ENCODE data around the gene SCN2B. TPM values are rescaled to one million over a fixed set of nuclear protein-coding genes. Genes with fewer than 3 reads are reported as not detected.

Gene SCN2B
- total and polyA plus RNA-seq, 2 of the 13 experiments (the other 11 are each of a cell fraction or from before 2014, with no cell fraction given): 0.01 to 0.02 TPM

DNA sequence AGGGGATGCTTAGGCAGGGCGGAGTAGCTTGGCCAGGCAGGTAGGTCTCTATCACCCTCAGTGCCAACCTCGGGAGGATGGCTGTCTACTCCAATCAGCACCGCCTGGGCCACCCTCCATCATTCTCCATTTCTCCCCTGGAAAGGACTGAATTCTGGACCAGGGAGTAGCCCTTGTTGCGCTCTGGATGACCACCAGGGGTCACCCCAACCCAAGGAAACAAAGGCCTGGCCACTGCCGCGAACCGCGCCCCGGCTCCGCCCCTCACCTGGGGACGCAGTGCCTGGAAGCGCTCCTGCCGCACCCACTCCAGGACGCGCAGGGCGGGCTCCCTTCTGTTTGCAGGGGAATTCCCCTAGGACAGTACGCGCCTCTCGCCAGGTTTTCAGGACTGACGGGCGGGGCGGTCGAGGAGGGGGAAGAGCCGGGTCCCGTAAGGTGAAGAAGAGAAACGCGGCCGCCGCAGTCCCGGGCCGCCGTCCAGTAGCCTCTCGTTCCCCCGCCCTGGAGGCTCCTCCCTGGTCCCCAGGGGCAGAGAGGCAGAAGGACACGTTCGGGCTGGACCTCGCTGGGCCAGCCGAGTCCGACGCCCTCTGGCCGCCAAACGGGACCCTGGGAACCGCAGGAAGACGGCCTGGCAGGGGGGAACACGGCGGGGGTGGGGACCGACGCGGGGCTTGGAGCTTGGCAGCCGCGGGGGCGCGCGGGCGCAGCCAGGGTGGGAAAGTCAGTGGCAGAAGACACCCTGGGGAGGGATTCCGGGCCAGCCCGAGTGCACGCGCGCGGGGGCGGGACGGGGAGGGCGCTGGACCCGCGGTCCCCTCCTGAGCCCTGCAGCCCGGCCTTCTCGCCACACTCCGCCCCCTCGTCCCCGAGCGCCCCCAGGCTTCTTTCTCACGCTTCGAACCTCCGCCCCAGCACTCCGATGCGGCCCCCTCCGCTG is 30.9 kb downstream of the SCN2B start (continued):
- TF ChIP-seq, protein P1, sequence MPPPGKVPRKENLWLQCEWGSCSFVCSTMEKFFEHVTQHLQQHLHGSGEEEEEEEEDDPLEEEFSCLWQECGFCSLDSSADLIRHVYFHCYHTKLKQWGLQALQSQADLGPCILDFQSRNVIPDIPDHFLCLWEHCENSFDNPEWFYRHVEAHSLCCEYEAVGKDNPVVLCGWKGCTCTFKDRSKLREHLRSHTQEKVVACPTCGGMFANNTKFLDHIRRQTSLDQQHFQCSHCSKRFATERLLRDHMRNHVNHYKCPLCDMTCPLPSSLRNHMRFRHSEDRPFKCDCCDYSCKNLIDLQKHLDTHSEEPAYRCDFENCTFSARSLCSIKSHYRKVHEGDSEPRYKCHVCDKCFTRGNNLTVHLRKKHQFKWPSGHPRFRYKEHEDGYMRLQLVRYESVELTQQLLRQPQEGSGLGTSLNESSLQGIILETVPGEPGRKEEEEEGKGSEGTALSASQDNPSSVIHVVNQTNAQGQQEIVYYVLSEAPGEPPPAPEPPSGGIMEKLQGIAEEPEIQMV (CRISPR knock-in tag; IDR thresholded peaks at IDR 0.05; ENCODE audit: low read depth): peak; percentile 77
- TF ChIP-seq, protein P2, sequence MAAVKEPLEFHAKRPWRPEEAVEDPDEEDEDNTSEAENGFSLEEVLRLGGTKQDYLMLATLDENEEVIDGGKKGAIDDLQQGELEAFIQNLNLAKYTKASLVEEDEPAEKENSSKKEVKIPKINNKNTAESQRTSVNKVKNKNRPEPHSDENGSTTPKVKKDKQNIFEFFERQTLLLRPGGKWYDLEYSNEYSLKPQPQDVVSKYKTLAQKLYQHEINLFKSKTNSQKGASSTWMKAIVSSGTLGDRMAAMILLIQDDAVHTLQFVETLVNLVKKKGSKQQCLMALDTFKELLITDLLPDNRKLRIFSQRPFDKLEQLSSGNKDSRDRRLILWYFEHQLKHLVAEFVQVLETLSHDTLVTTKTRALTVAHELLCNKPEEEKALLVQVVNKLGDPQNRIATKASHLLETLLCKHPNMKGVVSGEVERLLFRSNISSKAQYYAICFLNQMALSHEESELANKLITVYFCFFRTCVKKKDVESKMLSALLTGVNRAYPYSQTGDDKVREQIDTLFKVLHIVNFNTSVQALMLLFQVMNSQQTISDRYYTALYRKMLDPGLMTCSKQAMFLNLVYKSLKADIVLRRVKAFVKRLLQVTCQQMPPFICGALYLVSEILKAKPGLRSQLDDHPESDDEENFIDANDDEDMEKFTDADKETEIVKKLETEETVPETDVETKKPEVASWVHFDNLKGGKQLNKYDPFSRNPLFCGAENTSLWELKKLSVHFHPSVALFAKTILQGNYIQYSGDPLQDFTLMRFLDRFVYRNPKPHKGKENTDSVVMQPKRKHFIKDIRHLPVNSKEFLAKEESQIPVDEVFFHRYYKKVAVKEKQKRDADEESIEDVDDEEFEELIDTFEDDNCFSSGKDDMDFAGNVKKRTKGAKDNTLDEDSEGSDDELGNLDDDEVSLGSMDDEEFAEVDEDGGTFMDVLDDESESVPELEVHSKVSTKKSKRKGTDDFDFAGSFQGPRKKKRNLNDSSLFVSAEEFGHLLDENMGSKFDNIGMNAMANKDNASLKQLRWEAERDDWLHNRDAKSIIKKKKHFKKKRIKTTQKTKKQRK (IDR thresholded peaks at IDR 0.05; ENCODE audit: low read length): no peak
- peak; percentile 99 for TF ChIP-seq RAD21 (CRISPR knock-in tag; IDR thresholded peaks at IDR 0.05)
- TF ChIP-seq WIZ (CRISPR knock-in tag; IDR thresholded peaks at IDR 0.05): no peak
- no peak for TF ChIP-seq ZNF83 (CRISPR knock-in tag; IDR thresholded peaks at IDR 0.05; ENCODE audit: borderline replicate concordance)
- TF ChIP-seq AGO2 (optimal IDR thresholded peaks at IDR 0.05; ENCODE audit: low read depth, low read length): no peak
- no peak for TF ChIP-seq TCF7L2 (IDR thresholded peaks at IDR 0.05; ENCODE audit: low read depth, low read length)
- 0 out of 2 replicates have a peak, but pooled peaks have one; percentile 41 for TF ChIP-seq IRF2 (CRISPR knock-in tag; IDR thresholded peaks at IDR 0.05)
- TF ChIP-seq ZNF577 (CRISPR knock-in tag; IDR thresholded peaks at IDR 0.05; ENCODE audit: borderline replicate concordance, low read depth): no peak
- peak; percentile 42; the same call in 1 of the 2 replicates for TF ChIP-seq PHF8 (CRISPR knock-in tag; IDR thresholded peaks at IDR 0.05)
- no peak for TF ChIP-seq MXD4 (CRISPR knock-in tag; IDR thresholded peaks at IDR 0.05)
- TF ChIP-seq, protein P3, sequence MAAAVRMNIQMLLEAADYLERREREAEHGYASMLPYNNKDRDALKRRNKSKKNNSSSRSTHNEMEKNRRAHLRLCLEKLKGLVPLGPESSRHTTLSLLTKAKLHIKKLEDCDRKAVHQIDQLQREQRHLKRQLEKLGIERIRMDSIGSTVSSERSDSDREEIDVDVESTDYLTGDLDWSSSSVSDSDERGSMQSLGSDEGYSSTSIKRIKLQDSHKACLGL (CRISPR knock-in tag; IDR thresholded peaks at IDR 0.05): 0 out of 2 replicates have a peak, but pooled peaks have one; percentile 37
- 0 out of 2 replicates have a peak, but pooled peaks have one; percentile 13 for TF ChIP-seq ELF1 (CRISPR knock-in tag; IDR thresholded peaks at IDR 0.05)
- TF ChIP-seq, protein P4, sequence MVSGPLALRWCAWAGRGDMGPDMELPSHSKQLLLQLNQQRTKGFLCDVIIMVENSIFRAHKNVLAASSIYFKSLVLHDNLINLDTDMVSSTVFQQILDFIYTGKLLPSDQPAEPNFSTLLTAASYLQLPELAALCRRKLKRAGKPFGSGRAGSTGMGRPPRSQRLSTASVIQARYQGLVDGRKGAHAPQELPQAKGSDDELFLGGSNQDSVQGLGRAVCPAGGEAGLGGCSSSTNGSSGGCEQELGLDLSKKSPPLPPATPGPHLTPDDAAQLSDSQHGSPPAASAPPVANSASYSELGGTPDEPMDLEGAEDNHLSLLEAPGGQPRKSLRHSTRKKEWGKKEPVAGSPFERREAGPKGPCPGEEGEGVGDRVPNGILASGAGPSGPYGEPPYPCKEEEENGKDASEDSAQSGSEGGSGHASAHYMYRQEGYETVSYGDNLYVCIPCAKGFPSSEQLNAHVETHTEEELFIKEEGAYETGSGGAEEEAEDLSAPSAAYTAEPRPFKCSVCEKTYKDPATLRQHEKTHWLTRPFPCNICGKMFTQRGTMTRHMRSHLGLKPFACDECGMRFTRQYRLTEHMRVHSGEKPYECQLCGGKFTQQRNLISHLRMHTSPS (CRISPR knock-in tag; IDR thresholded peaks at IDR 0.05; ENCODE audit: low read depth): no peak
- no peak for TF ChIP-seq ZFYVE20 (CRISPR knock-in tag; IDR thresholded peaks at IDR 0.05; ENCODE audit: borderline replicate concordance, low read depth)
- TF ChIP-seq, protein P5, sequence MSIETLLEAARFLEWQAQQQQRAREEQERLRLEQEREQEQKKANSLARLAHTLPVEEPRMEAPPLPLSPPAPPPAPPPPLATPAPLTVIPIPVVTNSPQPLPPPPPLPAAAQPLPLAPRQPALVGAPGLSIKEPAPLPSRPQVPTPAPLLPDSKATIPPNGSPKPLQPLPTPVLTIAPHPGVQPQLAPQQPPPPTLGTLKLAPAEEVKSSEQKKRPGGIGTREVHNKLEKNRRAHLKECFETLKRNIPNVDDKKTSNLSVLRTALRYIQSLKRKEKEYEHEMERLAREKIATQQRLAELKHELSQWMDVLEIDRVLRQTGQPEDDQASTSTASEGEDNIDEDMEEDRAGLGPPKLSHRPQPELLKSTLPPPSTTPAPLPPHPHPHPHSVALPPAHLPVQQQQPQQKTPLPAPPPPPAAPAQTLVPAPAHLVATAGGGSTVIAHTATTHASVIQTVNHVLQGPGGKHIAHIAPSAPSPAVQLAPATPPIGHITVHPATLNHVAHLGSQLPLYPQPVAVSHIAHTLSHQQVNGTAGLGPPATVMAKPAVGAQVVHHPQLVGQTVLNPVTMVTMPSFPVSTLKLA (IDR thresholded peaks at IDR 0.05): no peak
- TF ChIP-seq, protein P6, sequence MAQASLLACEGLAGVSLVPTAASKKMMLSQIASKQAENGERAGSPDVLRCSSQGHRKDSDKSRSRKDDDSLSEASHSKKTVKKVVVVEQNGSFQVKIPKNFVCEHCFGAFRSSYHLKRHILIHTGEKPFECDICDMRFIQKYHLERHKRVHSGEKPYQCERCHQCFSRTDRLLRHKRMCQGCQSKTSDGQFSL (CRISPR knock-in tag; IDR thresholded peaks at IDR 0.05): no peak
- TF ChIP-seq ZSCAN31 (CRISPR knock-in tag; IDR thresholded peaks at IDR 0.05; ENCODE audit: low read depth): no peak
